CD4-positive, alpha-beta T cell (primary cell): ENCODE data around the gene SART3. TPM values are rescaled to one million over a fixed set of nuclear protein-coding genes. Genes with fewer than 3 reads are reported as not detected.

Experiments
- ATAC-seq: fragments of 200-7000 bp; cut with Tn5 transposase; one replicate; pipeline ENCODE4 v1.10.0; 2022; ENCODE audit warnings: mild to moderate bottlenecking; ENCODE audit not compliant: poor library complexity
- CTCF ChIA-PET: fragments of 350-600 bp; sonication (Branson Sonifier 250); formaldehyde crosslinking; loops from one replicate; lab custom pipeline; 2021; ENCODE audit warnings: antibody characterized with exemption, inconsistent platforms; lab: Charles Lee
- POLR2A ChIA-PET: fragments of 350-600 bp; sonication (Branson Sonifier 250); formaldehyde crosslinking; loops from one replicate; lab custom pipeline; 2021; ENCODE audit warnings: antibody characterized with exemption, inconsistent platforms; lab: Charles Lee
- DNase-seq, 14 experiments: peaks; one replicate each; pipeline ENCODE4 v3.0.0-alpha.2; 2013 to 2020; ENCODE audit warnings: mixed read lengths in 2 of 14
- H3K27ac ChIP-seq, 2 donors: one replicate each; pipeline versions ENCODE4 v1.5.1 to v1.7.0; 2013; ENCODE audit warnings: low read length in 2 of 2, low read depth in 1 of 2, mild to moderate bottlenecking in 1 of 2
- H3K27me3 ChIP-seq, 2 experiments: 1 replicate in 1 of 2; 2 replicates in 1 of 2; pipeline versions ENCODE4 v1.6.1 to v1.7.0; 2013; ENCODE audit warnings: low read length in 2 of 2, control low read depth in 1 of 2, mild to moderate bottlenecking in 1 of 2, moderate library complexity in 1 of 2; ENCODE audit not compliant: insufficient read depth in 2 of 2, control insufficient read depth in 1 of 2
- H3K36me3 ChIP-seq: one replicate; pipeline ENCODE4 v1.6.1; 2013; ENCODE audit warnings: low read length, control low read depth; ENCODE audit not compliant: insufficient read depth
- H3K4me1 ChIP-seq: one replicate; pipeline ENCODE4 v1.6.1; 2013; ENCODE audit warnings: low read length, control low read depth; ENCODE audit not compliant: insufficient read depth
- H3K4me3 ChIP-seq: one replicate; pipeline ENCODE4 v1.5.1; 2013; ENCODE audit warnings: mild to moderate bottlenecking, low read length, moderate library complexity
- H3K9me3 ChIP-seq, 2 experiments: 1 replicate in 1 of 2; 2 replicates in 1 of 2; pipeline versions ENCODE4 v1.6.1 to v1.7.0; 2013; ENCODE audit warnings: low read length in 2 of 2, mild to moderate bottlenecking in 2 of 2, control low read depth in 1 of 2, moderate library complexity in 1 of 2; ENCODE audit not compliant: control insufficient read depth in 1 of 2, insufficient read depth in 1 of 2
- H3K27ac Mint-ChIP-seq: one replicate; pipeline ENCODE4 v1.8.0; 2020; ENCODE audit warnings: mixed read lengths
- H3K27me3 Mint-ChIP-seq: one replicate; pipeline ENCODE4 v1.8.0; 2021; ENCODE audit warnings: mixed read lengths
- H3K36me3 Mint-ChIP-seq: one replicate; pipeline ENCODE4 v1.8.0; 2021; ENCODE audit warnings: low read depth, mixed read lengths
- H3K4me1 Mint-ChIP-seq: one replicate; pipeline ENCODE4 v1.8.0; 2021; ENCODE audit warnings: low read depth, mixed read lengths
- H3K4me3 Mint-ChIP-seq: one replicate; pipeline ENCODE4 v1.8.0; 2020; ENCODE audit warnings: mild to moderate bottlenecking, mixed read lengths
- H3K9me3 Mint-ChIP-seq: one replicate; pipeline ENCODE4 v1.8.0; 2020; ENCODE audit warnings: mixed read lengths
- intact Hi-C, 2 experiments: fragments of 100-400 bp; cut with DNase I in 1 of 2; cut with micrococcal nuclease in 1 of 2; formaldehyde crosslinking; loops; one replicate each; pipeline versions ENCODE4 v1.15.1 to v1.9.0; 2023 to 2025; cut with DNase I, micrococcal nuclease
- total RNA-seq, 174 experiments: library from RNA in 2 of 174; stranded (reverse) in 2 of 174; gene quantifications; one replicate each; pipeline ENCODE4 v1.2.3 and lab custom pipeline; 2021 to 2026
- TF ChIP-seq, protein P1 (sequence below): fragments of 200-600 bp; IDR thresholded peaks from one replicate; pipeline ENCODE4 v1.8.0; 2022; ENCODE audit warnings: antibody characterized with exemption, mild to moderate bottlenecking

The SART3 gene
- total RNA-seq, 2 experiments from 2014 or later: 95.1 to 104 TPM

- DNase-seq (no peak), ATAC-seq (no peak)
- POLR2A ChIA-PET: interaction anchor here (1.6 kb wide), 1 partner anchor 45 kb away, joined by 6 read pairs; no protein-coding TSS in a partner anchor
- peak overlapping the region; percentile 8 for H3K4me3 Mint-ChIP-seq
- Histone ChIP-seq H3K9me3 (no peaks in the 10 kb centered on the region), H3K4me1 (peaks cover 52% of the 10 kb centered on the region), H3K27ac (no peak overlapping the region), H3K36me3 (peaks cover 19% of the 10 kb centered on the region), H3K27me3 (no peaks in the 10 kb centered on the region), H3K4me3 (no peak overlapping the region)
- TF ChIP-seq, protein P1, sequence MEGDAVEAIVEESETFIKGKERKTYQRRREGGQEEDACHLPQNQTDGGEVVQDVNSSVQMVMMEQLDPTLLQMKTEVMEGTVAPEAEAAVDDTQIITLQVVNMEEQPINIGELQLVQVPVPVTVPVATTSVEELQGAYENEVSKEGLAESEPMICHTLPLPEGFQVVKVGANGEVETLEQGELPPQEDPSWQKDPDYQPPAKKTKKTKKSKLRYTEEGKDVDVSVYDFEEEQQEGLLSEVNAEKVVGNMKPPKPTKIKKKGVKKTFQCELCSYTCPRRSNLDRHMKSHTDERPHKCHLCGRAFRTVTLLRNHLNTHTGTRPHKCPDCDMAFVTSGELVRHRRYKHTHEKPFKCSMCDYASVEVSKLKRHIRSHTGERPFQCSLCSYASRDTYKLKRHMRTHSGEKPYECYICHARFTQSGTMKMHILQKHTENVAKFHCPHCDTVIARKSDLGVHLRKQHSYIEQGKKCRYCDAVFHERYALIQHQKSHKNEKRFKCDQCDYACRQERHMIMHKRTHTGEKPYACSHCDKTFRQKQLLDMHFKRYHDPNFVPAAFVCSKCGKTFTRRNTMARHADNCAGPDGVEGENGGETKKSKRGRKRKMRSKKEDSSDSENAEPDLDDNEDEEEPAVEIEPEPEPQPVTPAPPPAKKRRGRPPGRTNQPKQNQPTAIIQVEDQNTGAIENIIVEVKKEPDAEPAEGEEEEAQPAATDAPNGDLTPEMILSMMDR: no peak
- CTCF ChIA-PET: interaction anchor here (1.2 kb wide), 1 partner anchor 46 kb away, joined by 8 read pairs; no protein-coding TSS in a partner anchor
- H3K27me3 Mint-ChIP-seq: no peaks in the 10 kb centered on the region
- intact Hi-C loops: no loop called here
- peaks cover 28% of the 10 kb centered on the region for H3K36me3 Mint-ChIP-seq
- peaks cover 86% of the 10 kb centered on the region for H3K4me1 Mint-ChIP-seq
- H3K9me3 Mint-ChIP-seq: no peaks in the 10 kb centered on the region
- H3K27ac Mint-ChIP-seq: peak overlapping the region; percentile 90
Measured at GRCh38 chr12:108572166-108572790, 11.3 kb upstream of the SART3 start.

GRCh38 chr12:108571609-108572165 is 10.7 kb upstream of the SART3 start:
- Histone ChIP-seq H3K27me3 (no peaks in the 10 kb centered on the region), H3K4me3 (no peak overlapping the region), H3K4me1 (peaks cover 54% of the 10 kb centered on the region), H3K36me3 (peaks cover 25% of the 10 kb centered on the region), H3K27ac (peak overlapping the region in 1 of 2 donors; percentile 29), H3K9me3 (no peaks in the 10 kb centered on the region)
- Mint-ChIP-seq H3K27ac (peak overlapping the region; percentile 90), H3K4me1 (peaks cover 92% of the 10 kb centered on the region), H3K9me3 (no peaks in the 10 kb centered on the region), H3K36me3 (peaks cover 34% of the 10 kb centered on the region), H3K27me3 (no peaks in the 10 kb centered on the region), H3K4me3 (no peak overlapping the region)
- intact Hi-C loops: no loop called here
- ChIA-PET POLR2A (interaction anchor here (1.6 kb wide), 1 partner anchor 46 kb away, joined by 6 read pairs; no protein-coding TSS in a partner anchor), CTCF (interaction anchor here (9.8 kb wide), 1 partner anchor 46 kb away, joined by 102 read pairs; no protein-coding TSS in a partner anchor)
- TF ChIP-seq, protein P1: no peak
- ATAC-seq (no peak), DNase-seq (no peak)

GRCh38 chr12:108570743-108571608 is 10.0 kb upstream of the SART3 start:
- Histone ChIP-seq H3K27me3 (no peaks in the 10 kb centered on the region), H3K9me3 (no peaks in the 10 kb centered on the region), H3K36me3 (peaks cover 32% of the 10 kb centered on the region), H3K4me1 (peaks cover 59% of the 10 kb centered on the region), H3K4me3 (no peak overlapping the region), H3K27ac (peak overlapping the region; percentile 29 to 33)
- no peaks in the 10 kb centered on the region for H3K9me3 Mint-ChIP-seq
- peak in 2 of 14 experiments; percentile 47 to 48 for DNase-seq
- H3K4me1 Mint-ChIP-seq: peaks cover 93% of the 10 kb centered on the region
- no peak for ATAC-seq
- TF ChIP-seq, protein P1: no peak
- no peaks in the 10 kb centered on the region for H3K27me3 Mint-ChIP-seq
- CTCF ChIA-PET: interaction anchor here (0.7 to 9.8 kb wide), 3 partner anchors 46 to 80 kb away, joined by 3 to 102 read pairs (median 4); no protein-coding TSS in a partner anchor
- H3K36me3 Mint-ChIP-seq: peaks cover 41% of the 10 kb centered on the region
- POLR2A ChIA-PET: interaction anchor here (1.0 to 4.3 kb wide), 2 partner anchors 46 to 64 kb away, joined by 5 to 43 read pairs; no protein-coding TSS in a partner anchor
- intact Hi-C loops: loop anchor here in 1 of 2 experiments (1.0 kb wide), 1 partner anchor 232 kb away; no protein-coding TSS in a partner anchor
- H3K4me3 Mint-ChIP-seq: peak overlapping the region; percentile 11
- H3K27ac Mint-ChIP-seq: peak overlapping the region; percentile 90
